HUES6 (cell line): ENCODE measurements around the gene DPEP3.

Experiments used
- H3K27ac ChIP-seq: 2 replicates; pipeline ENCODE4 v1.7.0; 2013; ENCODE audit warnings: low read depth, mild to moderate bottlenecking, low read length, inconsistent platforms
- H3K27me3 ChIP-seq: 2 replicates; pipeline ENCODE4 v1.6.1; 2013; ENCODE audit warnings: low read length; ENCODE audit not compliant: control insufficient read depth, insufficient read depth
- H3K36me3 ChIP-seq: 2 replicates; pipeline ENCODE4 v1.6.1; 2013; ENCODE audit warnings: low read length; ENCODE audit not compliant: control insufficient read depth, insufficient read depth
- H3K4me1 ChIP-seq: 2 replicates; pipeline ENCODE4 v1.6.1; 2013; ENCODE audit warnings: low read length; ENCODE audit not compliant: control insufficient read depth, insufficient read depth
- H3K4me3 ChIP-seq: 2 replicates; pipeline ENCODE4 v1.5.1; 2013; ENCODE audit warnings: low read depth, low read length
- H3K9ac ChIP-seq: one replicate; pipeline ENCODE4 v1.6.1; 2013; ENCODE audit warnings: mild to moderate bottlenecking, low read length
- H3K9me3 ChIP-seq: 2 replicates; pipeline ENCODE4 v1.6.1; 2013; ENCODE audit warnings: low read depth, low read length; ENCODE audit not compliant: control insufficient read depth, insufficient read depth

DPEP3 gene

DNA sequence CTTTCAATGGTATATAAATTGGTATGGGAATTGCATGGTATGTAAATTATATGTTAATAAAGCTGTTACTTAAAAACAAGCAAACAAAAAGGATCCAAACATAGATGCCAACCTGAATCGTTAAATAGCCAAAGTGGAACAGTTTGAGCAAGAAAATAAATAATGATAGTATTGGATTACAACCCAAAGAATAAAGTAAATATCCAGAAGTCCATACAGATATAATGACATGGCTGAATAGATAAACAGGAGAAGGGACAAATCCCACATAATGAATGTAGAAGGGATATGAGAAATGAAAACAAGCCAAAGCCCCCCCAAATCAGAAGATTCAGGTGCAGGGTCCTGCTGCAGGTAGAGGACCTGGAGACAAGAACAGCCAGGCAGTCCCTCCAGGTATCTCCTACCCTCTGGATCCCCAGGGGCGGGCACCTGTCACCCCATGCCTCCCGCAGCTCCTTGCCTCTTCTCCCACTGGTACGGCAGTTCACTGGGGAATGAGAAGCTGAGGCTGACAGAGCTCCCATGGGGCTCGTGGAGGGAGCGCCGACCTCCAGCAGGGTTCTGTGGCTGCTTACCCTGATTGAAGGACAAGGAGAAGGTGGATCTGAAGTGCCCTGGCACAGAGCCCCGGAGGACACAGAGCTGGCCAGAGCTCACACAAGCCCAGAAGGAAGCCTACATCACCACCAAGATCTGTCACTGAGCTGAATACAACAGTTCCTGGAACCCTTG is 26.5 kb downstream of the DPEP3 start:
- H3K36me3 ChIP-seq = peaks cover 87% of the 10 kb centered on the region
- H3K4me1 ChIP-seq = no peaks in the 10 kb centered on the region
- no peak overlapping the region for H3K9ac ChIP-seq
- H3K4me3 ChIP-seq = no peak overlapping the region
- no peaks in the 10 kb centered on the region for H3K9me3 ChIP-seq
- no peak overlapping the region for H3K27ac ChIP-seq
- H3K27me3 ChIP-seq = no peaks in the 10 kb centered on the region

DNA sequence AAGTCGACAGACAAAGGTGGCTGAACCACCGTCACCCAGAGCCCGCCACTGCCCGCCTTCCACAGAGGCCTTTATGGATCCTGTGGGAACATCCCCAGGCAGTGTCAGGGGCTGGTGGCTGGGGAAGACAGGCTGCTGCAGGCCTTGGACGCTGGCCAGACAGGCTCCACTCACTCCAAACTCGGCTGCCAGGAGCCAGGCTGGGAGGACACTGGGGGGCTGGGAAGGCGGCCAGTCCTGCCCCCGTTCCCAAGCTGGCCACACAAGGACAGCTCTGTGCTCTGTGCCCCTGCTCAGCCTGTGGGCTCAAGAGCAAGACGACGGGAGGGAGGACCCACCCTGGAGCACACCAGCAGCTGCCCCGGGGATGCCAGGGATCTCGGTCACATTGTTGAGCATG is 28.8 kb downstream of the DPEP3 start:
- Histone ChIP-seq H3K9me3 (no peaks in the 10 kb centered on the region), H3K36me3 (peaks cover 93% of the 10 kb centered on the region), H3K9ac (no peak overlapping the region), H3K27ac (no peak overlapping the region), H3K27me3 (no peaks in the 10 kb centered on the region), H3K4me3 (no peak overlapping the region), H3K4me1 (no peaks in the 10 kb centered on the region)

DNA sequence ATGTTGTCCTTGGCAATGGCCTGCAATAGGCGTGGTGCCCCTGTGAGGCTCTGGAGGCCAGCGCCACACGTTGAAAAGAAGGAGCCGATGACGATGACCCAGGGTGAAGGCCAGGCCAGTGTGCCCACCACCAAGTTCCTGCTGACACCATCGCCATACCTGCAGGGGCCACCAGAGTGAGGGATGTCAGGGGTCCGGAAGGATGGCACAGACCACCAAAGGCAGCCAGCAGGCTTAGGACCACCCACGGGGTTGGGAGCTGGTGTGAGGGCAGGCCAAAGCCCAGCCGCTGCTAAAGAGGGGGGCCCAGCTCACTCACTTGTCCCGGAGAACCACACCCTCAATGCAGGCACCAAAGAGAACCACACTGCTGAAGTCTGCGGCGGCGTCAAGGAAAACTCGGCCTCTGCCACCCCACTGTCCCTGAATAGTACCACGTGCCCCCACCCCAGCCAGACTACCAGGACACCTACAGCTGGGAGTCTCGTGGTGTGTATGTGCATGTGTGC is 29.9 kb downstream of the DPEP3 start:
- Histone ChIP-seq H3K9ac (no peak overlapping the region), H3K27me3 (no peaks in the 10 kb centered on the region), H3K4me3 (no peak overlapping the region), H3K4me1 (no peaks in the 10 kb centered on the region), H3K9me3 (no peaks in the 10 kb centered on the region), H3K36me3 (peaks cover 95% of the 10 kb centered on the region), H3K27ac (no peak overlapping the region)

DNA sequence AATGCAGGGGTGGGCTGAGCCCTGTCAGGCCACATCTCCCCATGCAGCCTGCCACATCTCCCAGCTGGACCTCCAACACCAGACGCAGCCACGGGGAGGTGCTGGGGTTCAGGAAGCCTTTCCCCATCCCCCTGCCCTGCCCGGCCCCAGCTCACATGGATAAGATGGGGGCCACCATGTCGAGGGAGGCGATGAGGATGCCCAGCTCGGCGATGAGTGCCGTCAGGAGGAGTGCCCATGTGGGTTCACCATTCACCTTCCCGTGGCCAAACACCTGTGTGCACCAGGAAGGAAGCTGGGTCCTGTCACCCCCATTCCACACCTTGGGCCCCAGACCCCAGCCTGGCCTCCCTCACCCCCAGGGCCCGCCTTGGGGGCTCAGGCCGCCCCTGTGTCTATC is 30.7 kb downstream of the DPEP3 start:
- Histone ChIP-seq H3K9me3 (no peaks in the 10 kb centered on the region), H3K36me3 (peaks cover 95% of the 10 kb centered on the region), H3K9ac (no peak overlapping the region), H3K4me3 (no peak overlapping the region), H3K4me1 (no peaks in the 10 kb centered on the region), H3K27me3 (no peaks in the 10 kb centered on the region), H3K27ac (no peak overlapping the region)

DNA sequence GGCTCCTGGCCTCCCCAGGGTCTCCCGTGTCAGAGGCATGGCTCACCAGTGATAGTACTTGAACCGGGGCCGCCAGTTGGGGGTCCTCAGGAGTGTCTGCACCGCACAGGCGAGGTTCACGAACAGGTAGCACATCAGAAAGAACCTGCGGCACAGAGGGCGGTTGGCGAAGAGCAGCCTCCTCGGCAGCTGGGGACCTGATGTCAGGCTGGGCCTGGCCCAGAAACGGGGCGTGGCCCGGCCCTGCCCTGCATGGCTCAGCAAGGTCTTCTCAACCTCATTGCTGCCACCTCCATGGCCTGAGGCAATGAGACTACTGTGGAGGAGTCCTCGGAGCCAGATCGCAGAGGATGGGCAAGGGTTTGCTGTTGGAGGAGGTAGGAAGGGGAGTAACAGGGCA is 32.3 kb downstream of the DPEP3 start:
- no peak overlapping the region for H3K27ac ChIP-seq
- H3K9ac ChIP-seq = no peak overlapping the region
- no peaks in the 10 kb centered on the region for H3K4me1 ChIP-seq
- peaks cover 96% of the 10 kb centered on the region for H3K36me3 ChIP-seq
- no peak overlapping the region for H3K4me3 ChIP-seq
- no peaks in the 10 kb centered on the region for H3K27me3 ChIP-seq
- no peaks in the 10 kb centered on the region for H3K9me3 ChIP-seq

DNA sequence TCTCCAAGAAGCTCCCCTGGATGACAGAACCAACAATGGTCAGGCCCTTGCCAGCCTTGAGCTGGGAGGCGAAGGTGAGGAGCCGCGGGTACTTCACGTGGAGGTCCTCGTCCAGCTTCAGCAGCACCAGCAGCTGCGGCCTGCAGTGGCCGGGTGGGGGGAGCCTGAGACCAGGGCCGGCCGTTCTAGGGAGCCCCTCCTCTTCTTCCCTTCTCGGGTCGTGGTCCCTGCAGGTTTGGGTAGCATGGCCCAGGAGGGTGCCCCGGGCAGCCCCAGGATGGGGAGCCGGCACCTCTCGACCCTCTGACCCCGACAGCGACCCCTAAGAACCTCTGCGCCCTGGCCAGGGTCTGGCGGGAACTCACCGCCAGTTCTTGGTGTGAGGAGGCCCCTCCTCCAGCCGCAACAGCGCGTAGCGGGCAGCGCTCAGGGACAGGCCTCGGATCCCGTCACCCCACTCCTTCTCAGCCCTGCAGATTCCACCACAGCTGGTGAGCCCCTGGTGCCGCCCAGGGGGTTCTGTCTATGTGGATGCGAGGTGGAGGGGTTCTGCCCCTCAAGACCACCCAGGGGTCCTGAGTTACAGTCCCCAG is 33.2 kb downstream of the DPEP3 start:
- no peaks in the 10 kb centered on the region for H3K9me3 ChIP-seq
- peaks cover 97% of the 10 kb centered on the region for H3K36me3 ChIP-seq
- H3K27ac ChIP-seq = no peak overlapping the region
- H3K9ac ChIP-seq = no peak overlapping the region
- H3K27me3 ChIP-seq = no peaks in the 10 kb centered on the region
- H3K4me1 ChIP-seq = no peaks in the 10 kb centered on the region
- H3K4me3 ChIP-seq = no peak overlapping the region

DNA sequence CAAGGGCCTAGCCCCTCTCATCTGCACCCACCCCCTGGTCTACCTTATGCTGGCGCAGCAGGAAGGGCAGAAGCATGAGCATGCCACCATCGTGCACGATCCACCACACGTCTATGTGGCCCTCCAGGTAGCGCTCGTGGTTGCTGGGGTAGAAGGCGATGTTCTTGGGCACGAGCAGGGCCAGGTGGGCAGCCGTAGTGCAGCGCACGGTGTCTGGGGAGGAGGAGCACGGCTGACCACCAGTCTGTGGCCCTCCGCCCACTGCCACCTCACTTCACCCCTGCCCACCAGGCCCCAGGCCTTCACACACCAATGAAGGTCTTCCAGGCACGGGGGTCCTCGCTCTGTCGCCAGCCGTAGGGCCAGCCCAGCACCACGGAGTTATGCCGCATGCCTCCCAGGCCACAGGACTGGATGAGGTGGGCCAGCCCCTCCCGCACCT is 34.1 kb downstream of the DPEP3 start:
- Histone ChIP-seq H3K27ac (no peak overlapping the region), H3K4me3 (no peak overlapping the region), H3K9ac (no peak overlapping the region), H3K36me3 (peaks cover 94% of the 10 kb centered on the region), H3K4me1 (no peaks in the 10 kb centered on the region), H3K9me3 (no peaks in the 10 kb centered on the region), H3K27me3 (no peaks in the 10 kb centered on the region)

DNA sequence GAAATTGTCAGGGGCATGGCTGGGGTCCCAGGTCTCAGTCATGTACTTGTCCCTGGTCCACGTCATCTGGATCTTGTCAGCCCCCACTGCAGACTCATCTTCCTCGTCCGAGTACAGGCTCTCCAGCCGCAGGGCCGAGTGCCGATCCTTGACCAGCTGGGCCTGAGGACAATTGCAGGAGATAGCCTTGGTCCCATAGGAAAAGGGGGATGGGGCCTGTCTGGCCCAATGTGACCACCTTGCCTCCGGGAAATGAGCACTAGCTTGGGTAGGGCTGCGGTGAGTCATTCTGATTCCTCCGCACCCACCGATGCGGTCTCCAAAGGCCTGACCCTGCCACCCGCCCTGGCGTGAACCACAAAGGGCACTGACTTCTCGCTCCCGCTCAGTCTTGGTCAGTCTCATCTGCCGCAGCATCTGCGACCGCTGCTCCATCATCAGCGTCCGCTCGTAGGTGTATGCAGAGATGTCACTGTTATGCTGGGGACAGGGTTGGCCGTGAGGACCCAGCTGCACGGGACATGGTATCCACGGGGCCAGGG is 34.8 kb downstream of the DPEP3 start:
- Histone ChIP-seq H3K4me3 (no peak overlapping the region), H3K9ac (no peak overlapping the region), H3K36me3 (peaks cover 88% of the 10 kb centered on the region), H3K9me3 (no peaks in the 10 kb centered on the region), H3K4me1 (no peaks in the 10 kb centered on the region), H3K27ac (no peak overlapping the region), H3K27me3 (no peaks in the 10 kb centered on the region)

DNA sequence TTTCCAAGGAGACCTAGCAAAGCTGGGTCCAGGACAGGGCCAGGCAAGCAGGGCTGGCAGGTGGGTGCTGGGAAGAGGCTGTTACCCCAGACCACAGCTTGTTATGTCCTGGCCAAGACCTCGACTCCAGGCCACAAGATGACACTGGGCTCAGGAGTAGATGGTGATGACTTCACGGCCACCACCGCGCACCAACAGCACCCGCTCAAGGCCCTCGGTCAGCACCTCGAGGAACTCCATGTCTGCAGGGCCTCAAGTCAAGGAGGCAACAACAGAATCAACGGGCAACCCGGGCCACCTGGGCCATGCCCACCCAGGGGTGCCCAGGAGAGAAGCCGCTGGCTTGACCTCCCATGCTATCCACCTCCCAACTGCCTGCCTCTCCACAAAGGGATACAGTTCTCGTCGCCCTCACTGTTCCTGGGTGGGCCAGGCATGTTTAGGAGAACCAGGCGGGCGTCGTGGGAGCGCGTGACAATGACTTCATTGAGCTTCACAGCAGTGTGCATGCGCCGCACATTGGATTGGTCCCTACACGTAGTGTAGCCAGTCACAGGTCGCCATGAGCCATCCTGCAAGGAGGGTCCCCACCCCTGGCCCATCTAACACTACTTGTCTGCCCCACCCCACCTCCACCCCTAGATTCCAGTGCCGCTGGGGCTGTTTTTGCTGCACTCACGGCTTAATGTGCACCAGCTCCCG is 35.5 kb downstream of the DPEP3 start:
- Histone ChIP-seq H3K9ac (no peak overlapping the region), H3K27me3 (no peaks in the 10 kb centered on the region), H3K27ac (no peak overlapping the region), H3K36me3 (peaks cover 88% of the 10 kb centered on the region), H3K9me3 (no peaks in the 10 kb centered on the region), H3K4me1 (no peaks in the 10 kb centered on the region), H3K4me3 (no peak overlapping the region)

DNA sequence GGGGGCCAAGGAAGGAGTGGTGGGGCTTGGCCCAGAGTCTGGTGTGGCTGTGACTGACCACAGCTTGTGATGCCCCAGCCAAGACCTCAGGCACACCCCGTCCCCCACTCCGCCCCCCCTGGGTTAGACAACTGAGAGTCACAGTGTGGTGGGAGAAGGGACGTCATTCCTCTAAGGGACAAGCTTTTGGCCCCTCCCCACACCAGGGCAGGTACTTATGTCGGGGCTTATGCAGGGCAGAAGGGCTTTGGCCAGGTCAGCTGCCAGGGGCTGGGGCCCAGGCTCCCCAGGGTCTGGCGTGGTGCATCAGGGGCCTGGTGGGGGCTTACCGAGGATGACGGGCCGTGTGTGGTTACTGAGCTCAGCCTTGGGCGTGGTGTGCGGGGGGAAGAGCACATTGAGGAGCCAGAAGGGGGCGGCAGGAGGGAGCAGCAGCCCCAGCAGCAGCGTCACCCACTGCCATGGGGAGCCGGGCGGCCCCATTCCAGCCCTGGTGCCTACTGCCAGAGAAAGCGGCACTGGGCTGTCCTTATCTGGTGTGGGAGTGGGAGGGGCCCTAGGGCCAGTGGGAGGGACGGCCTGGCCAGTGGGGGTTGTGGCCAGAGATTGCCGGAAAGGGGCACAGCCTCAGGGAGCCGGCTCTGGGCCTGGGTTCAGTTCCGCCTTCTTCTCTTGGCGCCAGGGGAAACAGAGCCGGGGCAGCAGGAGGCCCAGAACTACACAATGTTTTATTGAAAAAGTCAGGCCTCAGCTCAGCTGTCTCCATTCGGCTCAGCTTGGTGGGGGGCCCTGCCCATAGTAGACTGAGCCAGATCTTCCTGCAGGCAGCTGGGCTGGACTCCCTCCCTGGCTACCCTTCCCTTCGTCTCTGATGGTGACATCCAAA is 36.4 kb downstream of the DPEP3 start, which contains the start of gene LCAT:
Gene LCAT (minus strand): TSS at position 502 of the 886 bp plus-strand sequence. CDS start 19 bp downstream, at position 483.
- Histone ChIP-seq H3K36me3 (peaks cover 83% of the 10 kb centered on the region), H3K9ac (no peak within 1 kb of the TSS), H3K4me3 (no peak within 1 kb of the TSS), H3K9me3 (no peaks in the 10 kb centered on the region), H3K27me3 (no peaks in the 10 kb centered on the region), H3K27ac (no peak within 1 kb of the TSS), H3K4me1 (no peaks in the 10 kb centered on the region)
